ENCODE data around the gene CDKN1B. TPM values are rescaled to one million over a fixed set of nuclear protein-coding genes. Genes with fewer than 3 reads are reported as not detected.

Gene CDKN1B
- total and polyA plus RNA-seq, 2 of the 4 experiments (the other 2 are of a cell fraction): 13.9 to 17.4 TPM

DNA sequence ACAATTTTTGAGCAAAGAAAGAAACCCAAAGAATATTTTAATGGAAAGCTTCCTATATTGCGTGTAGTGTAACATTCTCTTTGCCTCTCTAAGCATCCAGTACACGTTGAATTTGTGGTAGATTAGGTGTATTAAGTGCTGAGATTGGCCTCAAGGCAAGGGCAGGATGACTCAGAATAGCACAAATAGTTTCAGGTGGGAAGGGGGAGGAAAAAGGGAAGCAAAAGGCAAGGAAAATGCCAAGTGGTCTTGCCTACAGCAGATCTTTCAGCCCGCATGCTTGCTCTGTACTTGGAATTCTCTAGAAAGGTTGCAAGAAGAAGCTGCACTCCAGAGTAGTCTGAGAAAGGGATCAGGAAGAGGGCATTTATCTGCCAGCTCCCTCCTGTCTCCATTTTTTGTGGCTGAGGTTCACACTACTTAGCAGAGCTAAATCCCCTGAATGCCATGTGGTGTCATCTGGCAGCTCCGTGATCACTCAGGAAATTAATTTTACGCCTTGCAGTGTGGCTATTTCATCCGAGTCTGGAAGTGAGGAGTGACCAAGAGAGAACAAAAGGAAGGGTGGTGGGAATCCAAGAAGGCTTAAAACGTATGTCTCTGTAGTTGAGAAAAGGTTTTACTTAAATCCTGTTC, 28.5 kb downstream of the CDKN1B start:
- no peak overlapping the region for H3K4ac ChIP-seq (ENCODE audit: low read depth, low read length)
- CTCF ChIA-PET: interaction anchor here (0.9 to 1.2 kb wide), 2 partner anchors 8 to 9 kb away, joined by 3 read pairs; no protein-coding TSS in a partner anchor

More for the DNA sequence above, 28.5 kb downstream of the CDKN1B start:
- H3K4me2 ChIP-seq (ENCODE audit: low read depth, low read length): no peak overlapping the region
- H3K9me3 ChIP-seq (ENCODE audit: control insufficient read depth, insufficient read depth, low read length): no peaks in the 10 kb centered on the region
- H2BK20ac ChIP-seq (ENCODE audit: low read depth, low read length): no peak overlapping the region
- no peak overlapping the region for H2BK120ac ChIP-seq (ENCODE audit: low read depth, low read length)
- dilution Hi-C loops (cut with HindIII; ENCODE audit: low sequenced_read_pairs, unreplicated experiment) (no loop called here), in situ Hi-C loops (cut with MboI; ENCODE audit: low sequenced_read_pairs) (no loop called here), intact Hi-C loops (cut with micrococcal nuclease) (no loop called here)
- 80% methylated on average over 1 of the region's 7 CpGs; no CpG with 5 or more reads in 1 of the 2 experiments for WGBS, 2 experiments (ENCODE audit: extremely low coverage in 2 of 2, insufficient read length in 1 of 2)
- H3K14ac ChIP-seq (replicated peaks; ENCODE audit: low read depth, low read length): no peak overlapping the region
- H3K9ac ChIP-seq (ENCODE audit: low read depth, low read length): no peak overlapping the region
- H4K20me1 ChIP-seq (ENCODE audit: insufficient read depth, low read length): no peaks in the 10 kb centered on the region
- H3K9me1 ChIP-seq (ENCODE audit: insufficient read depth, low read length): no peaks in the 10 kb centered on the region; the same call in 1 of the 2 replicates
- no peak overlapping the region for H3K56ac ChIP-seq (ENCODE audit: extremely low read depth, insufficient read depth, low read length)
- no peak overlapping the region for H3K27ac ChIP-seq (ENCODE audit: insufficient read depth, low read length)
- POLR2A ChIA-PET (ENCODE audit: unreplicated experiment): no interaction called here
- H2BK5ac ChIP-seq (ENCODE audit: low read depth, low read length, poor library complexity, severe bottlenecking): no peak overlapping the region
- no peak overlapping the region for H3K4me3 ChIP-seq (ENCODE audit: insufficient read depth, low read depth, low read length)
- no TSS peak for BruUV-seq (replicated peaks)
- DNase-seq (no peak), ATAC-seq (ENCODE audit: low read depth) (no peak)
- TF ChIP-seq, protein P1, sequence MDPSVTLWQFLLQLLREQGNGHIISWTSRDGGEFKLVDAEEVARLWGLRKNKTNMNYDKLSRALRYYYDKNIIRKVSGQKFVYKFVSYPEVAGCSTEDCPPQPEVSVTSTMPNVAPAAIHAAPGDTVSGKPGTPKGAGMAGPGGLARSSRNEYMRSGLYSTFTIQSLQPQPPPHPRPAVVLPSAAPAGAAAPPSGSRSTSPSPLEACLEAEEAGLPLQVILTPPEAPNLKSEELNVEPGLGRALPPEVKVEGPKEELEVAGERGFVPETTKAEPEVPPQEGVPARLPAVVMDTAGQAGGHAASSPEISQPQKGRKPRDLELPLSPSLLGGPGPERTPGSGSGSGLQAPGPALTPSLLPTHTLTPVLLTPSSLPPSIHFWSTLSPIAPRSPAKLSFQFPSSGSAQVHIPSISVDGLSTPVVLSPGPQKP (IDR thresholded peaks at IDR 0.05; ENCODE audit: borderline replicate concordance, low read depth, low read length): no peak
- no peak for TF ChIP-seq BHLHE40 (IDR thresholded peaks at IDR 0.05; ENCODE audit: low read depth, low read length)
- TF ChIP-seq MXI1 (IDR thresholded peaks at IDR 0.05; ENCODE audit: borderline replicate concordance, low read depth, low read length): no peak
- no peak for TF ChIP-seq RAD21 (IDR thresholded peaks at IDR 0.05; ENCODE audit: low read length)
- TF ChIP-seq RFX5 (IDR thresholded peaks at IDR 0.05; ENCODE audit: low read depth, low read length): no peak
- no peak for TF ChIP-seq CHD1 (IDR thresholded peaks at IDR 0.05; ENCODE audit: low read depth, low read length)
- TF ChIP-seq RCOR1 (IDR thresholded peaks at IDR 0.05; ENCODE audit: insufficient replicate concordance, low read length): no peak
- TF ChIP-seq NFE2L2 (IDR thresholded peaks at IDR 0.05; ENCODE audit: low read depth, low read length): no peak
- TF ChIP-seq, protein P2, sequence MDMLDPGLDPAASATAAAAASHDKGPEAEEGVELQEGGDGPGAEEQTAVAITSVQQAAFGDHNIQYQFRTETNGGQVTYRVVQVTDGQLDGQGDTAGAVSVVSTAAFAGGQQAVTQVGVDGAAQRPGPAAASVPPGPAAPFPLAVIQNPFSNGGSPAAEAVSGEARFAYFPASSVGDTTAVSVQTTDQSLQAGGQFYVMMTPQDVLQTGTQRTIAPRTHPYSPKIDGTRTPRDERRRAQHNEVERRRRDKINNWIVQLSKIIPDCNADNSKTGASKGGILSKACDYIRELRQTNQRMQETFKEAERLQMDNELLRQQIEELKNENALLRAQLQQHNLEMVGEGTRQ (IDR thresholded peaks at IDR 0.05; ENCODE audit: low read depth, low read length): no peak
- no peak for TF ChIP-seq MAFK (IDR thresholded peaks at IDR 0.05; ENCODE audit: low read depth, low read length)
- no peak for TF ChIP-seq FOS (IDR thresholded peaks at IDR 0.05; ENCODE audit: low read depth, low read length)
- no peak for TF ChIP-seq MAZ (IDR thresholded peaks at IDR 0.05; ENCODE audit: borderline replicate concordance, low read depth, low read length)
- no peak for TF ChIP-seq POLR2A (IDR thresholded peaks at IDR 0.05; ENCODE audit: low read depth, low read length)
- no peak for TF ChIP-seq CTCF (conservative IDR thresholded peaks at IDR 0.05; ENCODE audit: low read depth, low read length)
- no peak for TF ChIP-seq CEBPB (IDR thresholded peaks at IDR 0.05; ENCODE audit: low read depth, low read length)
- TF ChIP-seq SMC3 (IDR thresholded peaks at IDR 0.05; ENCODE audit: low read depth, low read length): no peak
- no peak overlapping the region for H2AK9ac ChIP-seq (replicated peaks; ENCODE audit: low read depth, low read length, poor library complexity)
- H3K79me1 ChIP-seq (ENCODE audit: low read depth in 1 of 2, low read length in 2 of 2): peaks cover 20 to 45% of the 10 kb centered on the region in 2 experiments
- H4K91ac ChIP-seq (ENCODE audit: insufficient read depth, low read depth, low read length): no peak overlapping the region
- H3K18ac ChIP-seq (ENCODE audit: low read depth, low read length): no peak overlapping the region
- no peak overlapping the region for H2BK15ac ChIP-seq (ENCODE audit: low read depth, low read length)
- no peak overlapping the region for H2AFZ ChIP-seq (replicated peaks; ENCODE audit: low read length, poor library complexity)
- no peaks in the 10 kb centered on the region for H3K27me3 ChIP-seq (ENCODE audit: control insufficient read depth, insufficient read depth, low read length)
- no peak overlapping the region for H2AK5ac ChIP-seq (ENCODE audit: low read depth, low read length)
- H4K5ac ChIP-seq (ENCODE audit: low read depth, low read length): no peak overlapping the region
- peaks cover 6% of the 10 kb centered on the region; the same call in 1 of the 2 replicates for H3K4me1 ChIP-seq (ENCODE audit: control insufficient read depth, insufficient read depth, low read length)
- H3K23ac ChIP-seq (ENCODE audit: low read depth, low read length): no peak overlapping the region
- H4K8ac ChIP-seq (ENCODE audit: low read depth in 2 of 2, low read length in 2 of 2): no peak overlapping the region
- no peaks in the 10 kb centered on the region for H3K36me3 ChIP-seq (ENCODE audit: control insufficient read depth, insufficient read depth, low read length)
